HCT116 (cell line): ENCODE results near the gene NKX2-1. TPM values are rescaled to one million over a fixed set of nuclear protein-coding genes. Genes with fewer than 3 reads are reported as not detected.

Experiments used
- ATAC-seq: fragments of 200-7000 bp; cut with Tn5 transposase; 2 replicates; pipeline ENCODE4 v1.9.1; 2020; ENCODE audit warnings: mild to moderate bottlenecking, moderate library complexity
- BruUV-seq: library from RNA; stranded (reverse); fragments of 400-500 nt; replicated peaks from 2 replicates; lab custom pipeline; 2021; lab: Mats Ljungman, UMichigan
- CTCF ChIA-PET: fragments of 300-600 bp; sonication (Branson Sonifier 250); formaldehyde crosslinking; loops from one replicate; lab custom pipeline; 2021; ENCODE audit warnings: antibody characterized with exemption; lab: Charles Lee
- POLR2A ChIA-PET: fragments of 300-600, 350-600 bp; sonication (Branson Sonifier 250); formaldehyde crosslinking; loops from one replicate; lab custom pipeline; 2021; ENCODE audit warnings: antibody characterized with exemption; lab: Charles Lee
- RAD21 ChIA-PET, 2 experiments: fragments of 300-600 bp; sonication (Branson Sonifier 250); formaldehyde crosslinking; loops; one replicate each; lab custom pipeline; 2023; ENCODE audit warnings: low total read pairs in 2 of 2; ENCODE audit not compliant: uncharacterized antibody in 2 of 2, unreplicated experiment in 2 of 2, low non-redundant PET in 1 of 2; lab: Charles Lee
- DNase-seq: peaks from one replicate; pipeline ENCODE4 v3.0.0-alpha.2; 2010; ENCODE audit warnings: low read depth, low spot score
- H2AFZ ChIP-seq: fragments of 200-600 bp; shearing (Covaris generic), sonication (generic); 2 replicates; pipeline ENCODE4 v1.6.1; 2017; ENCODE audit warnings: low read depth, mixed run types, mixed read lengths, antibody characterized with exemption, low read length; ENCODE audit not compliant: poor library complexity, severe bottlenecking
- H3K27ac ChIP-seq: 2 replicates; pipeline ENCODE4 v1.5.1; 2012; ENCODE audit warnings: low read depth, low read length
- H3K27me3 ChIP-seq: fragments of 200-600 bp; sonication (generic); 2 replicates; pipeline ENCODE4 v1.6.1; 2016; ENCODE audit warnings: mixed run types, low read length, mixed read lengths; ENCODE audit not compliant: insufficient read depth
- H3K36me3 ChIP-seq, 2 experiments: fragments of 200-500 bp in 1 of 2; fragments of 200-600 bp in 1 of 2; sonication (Bioruptor generic) in 1 of 2; sonication (generic) in 1 of 2; 2 replicates each; pipeline versions ENCODE4 v1.5.1 to v1.6.1; 2014 to 2016; ENCODE audit warnings: low read length in 2 of 2, inconsistent platforms in 1 of 2, mixed read lengths in 1 of 2, mixed run types in 1 of 2; ENCODE audit not compliant: insufficient read depth in 2 of 2, control insufficient read depth in 1 of 2
- H3K4me1 ChIP-seq, 2 experiments: fragments of 200-600 bp in 1 of 2; sonication (generic) in 1 of 2; 2 replicates each; pipeline versions ENCODE4 v1.5.1 to v1.6.1; 2012 to 2017; ENCODE audit warnings: low read length in 2 of 2, inconsistent platforms in 1 of 2, mild to moderate bottlenecking in 1 of 2, mixed read lengths in 1 of 2, mixed run types in 1 of 2, moderate library complexity in 1 of 2; ENCODE audit not compliant: insufficient read depth in 2 of 2, control insufficient read depth in 1 of 2
- H3K4me2 ChIP-seq: fragments of 200-600 bp; sonication (generic); 2 replicates; pipeline ENCODE4 v1.6.1; 2017; ENCODE audit warnings: mixed run types, low read length, mixed read lengths
- H3K4me3 ChIP-seq, 2 experiments: fragments of 200-600 bp in 1 of 2; sonication (generic) in 1 of 2; replicated peaks in 1 of 2; 2 replicates each; pipeline ENCODE4 v1.5.1; 2011 to 2016; ENCODE audit warnings: low read length in 2 of 2, control low read depth in 1 of 2, low read depth in 1 of 2, mild to moderate bottlenecking in 1 of 2, mixed read lengths in 1 of 2, mixed run types in 1 of 2
- H3K79me2 ChIP-seq: fragments of 200-600 bp; sonication (generic); 2 replicates; pipeline ENCODE4 v1.6.1; 2017; ENCODE audit warnings: mild to moderate bottlenecking, mixed run types, low read length, moderate library complexity, mixed read lengths; ENCODE audit not compliant: insufficient read depth
- H3K9ac ChIP-seq: fragments of 200-600 bp; sonication (generic); 2 replicates; pipeline ENCODE4 v1.6.1; 2016; ENCODE audit warnings: low read length, mixed read lengths
- H3K9me2 ChIP-seq: fragments of 200-600 bp; sonication (generic), shearing (Covaris generic); 2 replicates; pipeline ENCODE4 v1.6.1; 2017; ENCODE audit warnings: mixed run types, mild to moderate bottlenecking, moderate library complexity; ENCODE audit not compliant: insufficient read depth
- H3K9me3 ChIP-seq, 2 experiments: fragments of 200-500 bp in 1 of 2; fragments of 200-600 bp in 1 of 2; sonication (Bioruptor generic) in 1 of 2; sonication (generic) in 1 of 2; 2 replicates each; pipeline ENCODE4 v1.6.1; 2014 to 2017; ENCODE audit warnings: low read length in 2 of 2, mixed read lengths in 2 of 2, inconsistent platforms in 1 of 2, low read depth in 1 of 2, mild to moderate bottlenecking in 1 of 2, mixed run types in 1 of 2, moderate library complexity in 1 of 2; ENCODE audit not compliant: control insufficient read depth in 1 of 2, insufficient read depth in 1 of 2
- H4K20me1 ChIP-seq: fragments of 200-600 bp; sonication (generic), shearing (Covaris generic); 2 replicates; pipeline ENCODE4 v1.6.1; 2017; ENCODE audit warnings: mixed run types, mild to moderate bottlenecking, moderate library complexity; ENCODE audit not compliant: insufficient read depth
- ELF1 ChIP-seq: IDR thresholded peaks from 2 replicates; pipeline ENCODE4 v1.6.1; 2012; ENCODE audit warnings: low read depth, borderline replicate concordance
- FOSL1 ChIP-seq: IDR thresholded peaks from 2 replicates; pipeline ENCODE4 v1.6.1; 2012; ENCODE audit warnings: low read depth
- POLR2AphosphoS5 ChIP-seq: IDR thresholded peaks from 2 replicates; pipeline ENCODE4 v1.6.1; 2011; ENCODE audit warnings: mild to moderate bottlenecking, low read depth, low read length, moderate library complexity
- RAD21 ChIP-seq: IDR thresholded peaks from 2 replicates; pipeline ENCODE4 v1.6.1; 2012; ENCODE audit warnings: low read depth, mild to moderate bottlenecking
- SIN3A ChIP-seq: IDR thresholded peaks from 2 replicates; pipeline ENCODE4 v1.6.1; 2012; ENCODE audit warnings: low read depth
- SRF ChIP-seq: IDR thresholded peaks from 2 replicates; pipeline ENCODE4 v1.6.1; 2012; ENCODE audit warnings: low read depth
- TCF7L2 ChIP-seq: IDR thresholded peaks from 2 replicates; pipeline ENCODE4 v1.7.0; 2011; ENCODE audit warnings: borderline replicate concordance, inconsistent platforms; ENCODE audit not compliant: insufficient read depth, insufficient read length; ENCODE audit errors: extremely low read depth
- YY1 ChIP-seq: IDR thresholded peaks from 2 replicates; pipeline ENCODE4 v1.6.1; 2011; ENCODE audit warnings: low read length, low read depth, moderate library complexity, mild to moderate bottlenecking; ENCODE audit not compliant: insufficient replicate concordance; ENCODE audit errors: extremely low read depth
- ZFX ChIP-seq: fragments of 450-650 bp; IDR thresholded peaks from 2 replicates; pipeline ENCODE4 v1.6.1; 2017
- ZNF274 ChIP-seq: fragments of 200-500 bp; sonication (Bioruptor generic); IDR thresholded peaks from 2 replicates; pipeline ENCODE4 v1.6.1; 2014; ENCODE audit warnings: mild to moderate bottlenecking, low read depth, low read length, inconsistent platforms
- intact Hi-C: fragments of 100-400 bp; cut with micrococcal nuclease; formaldehyde crosslinking; loops from 2 replicates; pipeline ENCODE4 v1.10.0; 2022
- total RNA-seq: library from RNA; stranded (reverse); gene quantifications from one replicate; pipeline ENCODE4 v1.2.1, GENCODE V29; 2021; ENCODE audit not compliant: unreplicated experiment
- TF ChIP-seq, protein P1 (sequence below), 3 experiments: fragments of 200-600 bp in 1 of 3; sonication (generic) in 1 of 3; IDR thresholded peaks in 2 of 3; conservative IDR thresholded peaks in 1 of 3; 2 replicates each; pipeline ENCODE4 v1.5.1; 2012 to 2017; ENCODE audit warnings: low read depth in 2 of 3, low read length in 2 of 3, antibody characterized with exemption in 1 of 3, borderline replicate concordance in 1 of 3, control low read depth in 1 of 3, mild to moderate bottlenecking in 1 of 3, mixed read lengths in 1 of 3, mixed run types in 1 of 3, moderate library complexity in 1 of 3; ENCODE audit not compliant: insufficient read depth in 1 of 3

The NKX2-1 gene
- total RNA-seq, 1 experiment from 2014 or later: 0.84 TPM

GRCh38 chr14:36555998-36556743 lies 36.1 kb upstream of the NKX2-1 start:
- RAD21 ChIA-PET: no interaction called here
- Histone ChIP-seq H3K27ac (no peak overlapping the region), H3K79me2 (no peaks in the 10 kb centered on the region), H3K9me2 (no peaks in the 10 kb centered on the region), H3K4me2 (no peak overlapping the region), H3K36me3 (no peaks in the 10 kb centered on the region), H4K20me1 (no peaks in the 10 kb centered on the region), H3K4me1 (no peaks in the 10 kb centered on the region), H2AFZ (peak overlapping the region; percentile 1), H3K9me3 (no peaks in the 10 kb centered on the region), H3K9ac (no peak overlapping the region), H3K27me3 (no peaks in the 10 kb centered on the region), H3K4me3 (no peak overlapping the region)
- POLR2A ChIA-PET: no interaction called here
- DNase-seq: no peak
- ATAC-seq: no peak
- TF ChIP-seq FOSL1 (no peak), SRF (no peak), TCF7L2 (no peak), SIN3A (no peak), ZFX (no peak), ELF1 (no peak), ZNF274 (no peak), YY1 (no peak)
- CTCF ChIA-PET: interaction anchor here (0.6 to 7.2 kb wide), 10 partner anchors 9 to 676 kb away, joined by 3 to 59 read pairs (median 4); no protein-coding TSS in a partner anchor
- BruUV-seq: no TSS peak
- intact Hi-C loops: loop anchor here (2.0 kb wide), 1 partner anchor 485 kb away; no protein-coding TSS in a partner anchor

GRCh38 chr14:36553656-36554260 lies 33.7 kb upstream of the NKX2-1 start:
- no peaks in the 10 kb centered on the region for H3K9me2 ChIP-seq
- H3K36me3 ChIP-seq: no peaks in the 10 kb centered on the region
- DNase-seq (peak; percentile 41), ATAC-seq (peak; percentile 89)
- intact Hi-C loops: loop anchor here (1.0 to 5.0 kb wide), 5 partner anchors 52 to 679 kb away; no protein-coding TSS in a partner anchor
- peak overlapping the region; percentile 90 for H2AFZ ChIP-seq
- RAD21 ChIA-PET: interaction anchor here (0.6 to 3.1 kb wide), 11 partner anchors 51 to 676 kb away, joined by 3 to 10 read pairs (median 4); no protein-coding TSS in a partner anchor
- TF ChIP-seq POLR2AphosphoS5 (no peak), RAD21 (peak; percentile 67)
- TF ChIP-seq, protein P1, sequence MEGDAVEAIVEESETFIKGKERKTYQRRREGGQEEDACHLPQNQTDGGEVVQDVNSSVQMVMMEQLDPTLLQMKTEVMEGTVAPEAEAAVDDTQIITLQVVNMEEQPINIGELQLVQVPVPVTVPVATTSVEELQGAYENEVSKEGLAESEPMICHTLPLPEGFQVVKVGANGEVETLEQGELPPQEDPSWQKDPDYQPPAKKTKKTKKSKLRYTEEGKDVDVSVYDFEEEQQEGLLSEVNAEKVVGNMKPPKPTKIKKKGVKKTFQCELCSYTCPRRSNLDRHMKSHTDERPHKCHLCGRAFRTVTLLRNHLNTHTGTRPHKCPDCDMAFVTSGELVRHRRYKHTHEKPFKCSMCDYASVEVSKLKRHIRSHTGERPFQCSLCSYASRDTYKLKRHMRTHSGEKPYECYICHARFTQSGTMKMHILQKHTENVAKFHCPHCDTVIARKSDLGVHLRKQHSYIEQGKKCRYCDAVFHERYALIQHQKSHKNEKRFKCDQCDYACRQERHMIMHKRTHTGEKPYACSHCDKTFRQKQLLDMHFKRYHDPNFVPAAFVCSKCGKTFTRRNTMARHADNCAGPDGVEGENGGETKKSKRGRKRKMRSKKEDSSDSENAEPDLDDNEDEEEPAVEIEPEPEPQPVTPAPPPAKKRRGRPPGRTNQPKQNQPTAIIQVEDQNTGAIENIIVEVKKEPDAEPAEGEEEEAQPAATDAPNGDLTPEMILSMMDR (IDR thresholded peaks at IDR 0.05 in 2 of 3, conservative IDR thresholded peaks at IDR 0.05 in 1 of 3; ENCODE audit: borderline replicate concordance in 1 of 3, insufficient read depth in 1 of 3, low read depth in 2 of 3, low read length in 2 of 3): peak; percentile 67 to 72 (median 72); a peak in 5 of 6 replicates
- no peaks in the 10 kb centered on the region for H3K9me3 ChIP-seq
- H3K9ac ChIP-seq: no peak overlapping the region
- CTCF ChIA-PET: interaction anchor here (0.6 to 7.2 kb wide), 43 partner anchors 9 to 1437 kb away, joined by 3 to 59 read pairs (median 5); partner anchors contain the start of gene MIPOL1
- BruUV-seq: no TSS peak
- no peaks in the 10 kb centered on the region for H3K79me2 ChIP-seq
- H3K4me1 ChIP-seq: no peaks in the 10 kb centered on the region
- H3K27ac ChIP-seq: no peak overlapping the region
- H3K4me2 ChIP-seq: no peak overlapping the region
- no peaks in the 10 kb centered on the region for H3K27me3 ChIP-seq
- no peak overlapping the region for H3K4me3 ChIP-seq
- POLR2A ChIA-PET: interaction anchor here (1.4 kb wide), 1 partner anchor 484 kb away, joined by 4 read pairs; no protein-coding TSS in a partner anchor
- no peaks in the 10 kb centered on the region for H4K20me1 ChIP-seq
